Astrocyte of the cerebellum (primary cell): ENCODE data around the gene FYB2.

ENCODE experiments used
- DNase-seq: peaks from one replicate; pipeline ENCODE4 v3.0.0-alpha.2; 2011; ENCODE audit warnings: low read depth
- H3K4me3 ChIP-seq: 2 replicates; pipeline ENCODE4 v1.5.1; 2011; ENCODE audit warnings: mild to moderate bottlenecking, low read depth, low read length, moderate library complexity
- in situ Hi-C: cut with HindIII; loops from 2 replicates; pipeline ENCODE4 v1.10.0; 2017; ENCODE audit warnings: low sequenced_read_pairs
- TF ChIP-seq, protein P1 (sequence below): IDR thresholded peaks from 2 replicates; pipeline ENCODE4 v1.5.1; 2012; ENCODE audit warnings: low read length, low read depth, moderate library complexity, mild to moderate bottlenecking; ENCODE audit errors: missing control alignments

FYB2 gene

DNA sequence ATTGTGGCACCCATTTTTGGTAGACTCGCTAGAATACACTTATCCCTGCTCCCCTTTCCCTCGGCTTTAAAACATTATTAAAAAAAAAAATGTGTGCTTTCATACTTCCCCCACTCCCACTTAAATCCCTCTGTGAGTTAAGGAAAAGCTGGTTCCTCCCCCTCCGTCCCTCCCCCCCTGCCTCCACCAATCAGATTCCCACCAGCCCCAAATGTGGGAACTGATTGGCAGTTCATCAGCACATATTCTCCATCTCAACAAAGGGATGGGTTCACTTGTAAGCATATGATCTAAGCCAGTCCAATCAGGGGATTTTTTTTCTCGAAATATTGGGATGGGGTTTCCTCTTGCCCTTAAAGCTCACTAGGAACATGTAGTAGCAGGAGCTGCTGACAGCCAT is 10.8 kb upstream of the FYB2 start:
- no peak overlapping the region for H3K4me3 ChIP-seq
- TF ChIP-seq, protein P1, sequence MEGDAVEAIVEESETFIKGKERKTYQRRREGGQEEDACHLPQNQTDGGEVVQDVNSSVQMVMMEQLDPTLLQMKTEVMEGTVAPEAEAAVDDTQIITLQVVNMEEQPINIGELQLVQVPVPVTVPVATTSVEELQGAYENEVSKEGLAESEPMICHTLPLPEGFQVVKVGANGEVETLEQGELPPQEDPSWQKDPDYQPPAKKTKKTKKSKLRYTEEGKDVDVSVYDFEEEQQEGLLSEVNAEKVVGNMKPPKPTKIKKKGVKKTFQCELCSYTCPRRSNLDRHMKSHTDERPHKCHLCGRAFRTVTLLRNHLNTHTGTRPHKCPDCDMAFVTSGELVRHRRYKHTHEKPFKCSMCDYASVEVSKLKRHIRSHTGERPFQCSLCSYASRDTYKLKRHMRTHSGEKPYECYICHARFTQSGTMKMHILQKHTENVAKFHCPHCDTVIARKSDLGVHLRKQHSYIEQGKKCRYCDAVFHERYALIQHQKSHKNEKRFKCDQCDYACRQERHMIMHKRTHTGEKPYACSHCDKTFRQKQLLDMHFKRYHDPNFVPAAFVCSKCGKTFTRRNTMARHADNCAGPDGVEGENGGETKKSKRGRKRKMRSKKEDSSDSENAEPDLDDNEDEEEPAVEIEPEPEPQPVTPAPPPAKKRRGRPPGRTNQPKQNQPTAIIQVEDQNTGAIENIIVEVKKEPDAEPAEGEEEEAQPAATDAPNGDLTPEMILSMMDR: no peak
- no peak for DNase-seq
- in situ Hi-C loops: loop anchor here (25.0 kb wide), 1 partner anchor 1832 kb away; no protein-coding TSS in a partner anchor

DNA sequence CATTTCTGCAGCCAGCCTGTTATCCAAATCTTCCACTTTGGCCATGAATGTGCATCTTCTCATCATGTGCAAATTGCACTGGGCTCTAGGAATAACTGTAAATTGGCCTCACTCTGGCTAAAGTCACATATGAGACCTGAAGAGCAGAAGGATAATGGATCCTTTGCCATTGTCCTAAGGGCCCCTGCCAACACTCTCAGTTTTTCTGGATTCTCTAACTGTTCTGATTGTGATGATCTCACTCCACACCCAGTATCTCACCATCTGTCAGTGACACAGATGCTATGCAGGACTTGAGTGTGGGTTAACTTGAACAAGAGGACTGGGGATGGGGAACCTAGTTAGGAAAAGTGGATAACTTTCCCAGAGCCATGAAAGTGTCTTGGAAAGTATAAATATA is 8.5 kb upstream of the FYB2 start:
- TF ChIP-seq, protein P1: no peak
- in situ Hi-C loops: loop anchor here (25.0 kb wide), 1 partner anchor 1835 kb away; no protein-coding TSS in a partner anchor
- H3K4me3 ChIP-seq: no peak overlapping the region
- DNase-seq: no peak

- no peak overlapping the region for H3K4me3 ChIP-seq
- in situ Hi-C loops: loop anchor here (25.0 kb wide), 1 partner anchor 1837 kb away; no protein-coding TSS in a partner anchor
- TF ChIP-seq, protein P1: no peak
- no peak for DNase-seq
Measured at GRCh38 chr1:56825436-56825835, 6.2 kb upstream of the FYB2 start.

DNA sequence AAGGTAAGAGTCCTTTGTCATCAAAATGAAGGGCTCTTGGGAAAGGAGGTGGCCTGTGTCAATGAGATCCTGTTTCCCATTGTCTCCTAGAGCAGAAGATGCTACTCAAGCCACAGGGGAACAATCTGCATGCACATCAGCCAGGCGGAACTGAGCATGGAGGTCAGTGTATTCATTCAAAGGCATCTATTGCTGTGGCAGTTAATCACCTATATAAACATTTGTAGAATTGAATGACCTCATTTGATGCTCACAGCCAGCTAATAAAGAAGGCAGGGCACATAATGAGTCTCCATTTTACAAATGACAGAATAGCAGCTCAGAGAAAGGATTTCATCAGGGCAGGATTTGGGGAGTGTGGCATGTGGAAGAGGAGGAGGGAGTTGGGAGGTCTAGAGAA is 5.7 kb upstream of the FYB2 start:
- in situ Hi-C loops: loop anchor here (25.0 kb wide), 1 partner anchor 1837 kb away; no protein-coding TSS in a partner anchor
- no peak for DNase-seq
- no peak overlapping the region for H3K4me3 ChIP-seq
- TF ChIP-seq, protein P1: no peak

DNA sequence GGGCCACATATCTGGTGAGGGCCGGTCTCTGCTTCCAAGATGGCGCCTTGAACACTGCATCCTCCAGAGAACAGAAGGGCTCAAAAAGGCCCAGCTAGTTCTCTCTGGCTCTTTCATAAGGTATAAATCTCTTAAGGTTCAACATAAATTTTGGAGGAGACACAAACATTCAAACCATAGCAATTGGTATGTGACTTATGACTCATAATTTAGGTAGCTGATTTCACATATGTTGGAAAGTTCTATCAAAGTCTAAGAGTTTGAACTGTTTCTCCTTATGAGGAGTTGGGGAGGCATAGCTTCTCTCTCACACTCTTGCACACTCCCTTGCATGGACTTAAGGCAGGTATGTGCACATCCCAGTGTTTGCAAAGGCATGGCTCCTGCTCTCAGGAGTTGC is 5.1 kb upstream of the FYB2 start:
- TF ChIP-seq, protein P1: no peak
- H3K4me3 ChIP-seq: no peak overlapping the region
- no peak for DNase-seq
- in situ Hi-C loops: no loop called here

DNA sequence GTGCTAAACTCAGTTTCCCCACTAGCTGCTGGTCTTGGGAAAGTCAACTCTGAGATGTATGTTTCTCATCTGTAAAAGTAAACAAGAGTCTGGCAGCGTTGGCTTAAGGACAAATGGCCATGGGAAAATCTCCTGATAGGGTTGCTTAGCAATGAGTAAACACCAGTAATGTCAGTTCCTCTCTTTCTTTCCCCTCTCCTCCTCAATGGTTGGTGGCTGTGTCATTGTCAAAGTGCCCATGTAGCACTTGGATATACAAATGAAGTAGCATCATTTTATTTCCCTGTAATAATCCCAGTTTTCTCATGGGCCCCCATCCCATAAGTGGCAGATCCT is 2.2 kb upstream of the FYB2 start:
- TF ChIP-seq, protein P1: no peak
- DNase-seq: no peak
- in situ Hi-C loops: no loop called here
- H3K4me3 ChIP-seq: no peak overlapping the region
